Stimulated activated CD4-positive, alpha-beta T cell treated with anti-CD3 and anti-CD28 coated beads, Interleukin-1b, Interleukin-23, amount 100 ng/mL, for 4 hours (primary cell): ENCODE results near the gene SLC9A8.
"Not testable (repeated sequence)": the region's sequence is repeated elsewhere in the genome, so short reads cannot be mapped to it uniquely, and the experiment has no call there.

Source experiments
- DNase-seq, 2 donors: peaks; one replicate each; pipeline ENCODE4 v3.0.0-alpha.2; 2020; ENCODE audit warnings: low read depth in 2 of 2

SLC9A8 gene

GRCh38 chr20:49786668-49787370 lies 25.8 kb upstream of the SLC9A8 start:
- DNase-seq, result no peak

- DNase-seq, result no peak
These were observed 25.0 kb upstream of the SLC9A8 start for GRCh38 chr20:49787371-49788357.

GRCh38 chr20:49790077-49790798 lies 22.4 kb upstream of the SLC9A8 start:
- no peak for DNase-seq

- DNase-seq, result no peak
These were observed 21.5 kb upstream of the SLC9A8 start for GRCh38 chr20:49791165-49791564.

- no peak for DNase-seq
These were observed 20.6 kb upstream of the SLC9A8 start for GRCh38 chr20:49792006-49792405.

GRCh38 chr20:49792611-49793010 lies 20.0 kb upstream of the SLC9A8 start:
- no peak for DNase-seq

- no peak for DNase-seq
These were observed 18.1 kb upstream of the SLC9A8 start for GRCh38 chr20:49794336-49795134.

- DNase-seq, result no peak
These were observed 17.5 kb upstream of the SLC9A8 start for GRCh38 chr20:49795135-49795424.

- no peak for DNase-seq
These were observed 15.9 kb upstream of the SLC9A8 start for GRCh38 chr20:49796600-49797343.

GRCh38 chr20:49797344-49797615 lies 15.3 kb upstream of the SLC9A8 start:
- DNase-seq, result no peak

- DNase-seq, result no peak
These were observed 13.9 kb upstream of the SLC9A8 start for GRCh38 chr20:49798718-49799117.

GRCh38 chr20:49799698-49800097 lies 12.9 kb upstream of the SLC9A8 start:
- DNase-seq, result no peak

GRCh38 chr20:49803418-49803817 lies 9.2 kb upstream of the SLC9A8 start:
- no peak for DNase-seq

GRCh38 chr20:49804364-49804763 lies 8.3 kb upstream of the SLC9A8 start:
- DNase-seq, result no peak

- DNase-seq, result not testable (repeated sequence)
These were observed 7.3 kb upstream of the SLC9A8 start for GRCh38 chr20:49805224-49805876.

GRCh38 chr20:49808753-49809152 lies 3.9 kb upstream of the SLC9A8 start:
- no peak for DNase-seq

GRCh38 chr20:49809803-49810359 lies 2.7 kb upstream of the SLC9A8 start:
- no peak for DNase-seq

GRCh38 chr20:49810491-49811190 lies 2.0 kb upstream of the SLC9A8 start:
- no peak for DNase-seq

- no peak for DNase-seq
These were observed 662 bp upstream of the SLC9A8 start for GRCh38 chr20:49811825-49812506.
